SJSA1 (cell line): Measurements from ENCODE around the gene COL4A5. TPM values are rescaled to one million over a fixed set of nuclear protein-coding genes. Genes with fewer than 3 reads are reported as not detected.

ENCODE experiments used
- DNase-seq, 2 experiments: peaks; one replicate each; pipeline ENCODE4 v3.0.0-alpha.2; 2015 to 2020; ENCODE audit warnings: low spot score in 2 of 2, low read depth in 1 of 2
- H3K27ac ChIP-seq: fragments of 250-450 bp; sonication (Bioruptor Pico); 2 replicates; pipeline ENCODE4 v1.5.1; 2020; ENCODE audit warnings: mild to moderate bottlenecking, moderate library complexity
- H3K27me3 ChIP-seq: fragments of 250-450 bp; sonication (Bioruptor Pico); replicated peaks from 2 replicates; pipeline ENCODE4 v1.5.1; 2020; ENCODE audit warnings: mild to moderate bottlenecking, moderate library complexity
- H3K36me3 ChIP-seq: fragments of 250-450 bp; sonication (Bioruptor Pico); 2 replicates; pipeline ENCODE4 v1.5.1; 2020; ENCODE audit warnings: mild to moderate bottlenecking
- H3K4me1 ChIP-seq: fragments of 250-450 bp; sonication (Bioruptor Pico); replicated peaks from 2 replicates; pipeline ENCODE4 v1.6.1; 2021; ENCODE audit warnings: mild to moderate bottlenecking
- H3K4me3 ChIP-seq: fragments of 250-450 bp; sonication (Bioruptor Pico); 2 replicates; pipeline ENCODE4 v1.5.1; 2020; ENCODE audit warnings: mild to moderate bottlenecking
- H3K9me3 ChIP-seq: fragments of 250-450 bp; sonication (Bioruptor Pico); replicated peaks from 2 replicates; pipeline ENCODE4 v1.5.1; 2020; ENCODE audit warnings: mild to moderate bottlenecking
- total RNA-seq: library from RNA; depleted of rRNA; stranded (reverse); fragments of >200 nt; shearing (Covaris generic); gene quantifications from 2 replicates; pipeline ENCODE4 v1.2.3, GENCODE V29; 2014

The COL4A5 gene
- total RNA-seq, 1 experiment from 2014 or later = 30.5 TPM

DNA sequence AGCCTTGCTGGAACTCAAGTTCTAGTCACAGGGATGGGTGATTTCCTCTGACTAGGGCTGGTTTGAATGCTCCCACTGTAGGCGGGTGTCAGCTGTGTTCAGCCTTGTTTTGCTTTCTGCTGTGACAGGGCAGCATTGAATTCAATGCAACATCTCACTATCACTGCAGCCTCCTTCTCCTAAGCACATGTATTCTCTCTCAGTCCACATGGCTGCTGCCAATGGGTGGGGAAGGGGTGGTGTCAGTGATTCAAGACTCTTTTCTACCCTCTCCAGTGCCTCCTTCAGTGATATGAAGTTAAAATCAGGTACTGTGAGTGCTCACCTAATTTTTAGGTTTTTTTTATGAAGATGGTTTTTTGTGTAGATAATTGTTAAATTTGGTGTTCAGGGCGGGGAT is 46.3 kb downstream of the COL4A5 start:
- no peak overlapping the region for H3K27ac ChIP-seq
- no peaks in the 10 kb centered on the region for H3K27me3 ChIP-seq
- H3K4me3 ChIP-seq = no peak overlapping the region
- H3K9me3 ChIP-seq = no peaks in the 10 kb centered on the region
- no peaks in the 10 kb centered on the region for H3K4me1 ChIP-seq
- no peak for DNase-seq
- H3K36me3 ChIP-seq = no peaks in the 10 kb centered on the region

DNA sequence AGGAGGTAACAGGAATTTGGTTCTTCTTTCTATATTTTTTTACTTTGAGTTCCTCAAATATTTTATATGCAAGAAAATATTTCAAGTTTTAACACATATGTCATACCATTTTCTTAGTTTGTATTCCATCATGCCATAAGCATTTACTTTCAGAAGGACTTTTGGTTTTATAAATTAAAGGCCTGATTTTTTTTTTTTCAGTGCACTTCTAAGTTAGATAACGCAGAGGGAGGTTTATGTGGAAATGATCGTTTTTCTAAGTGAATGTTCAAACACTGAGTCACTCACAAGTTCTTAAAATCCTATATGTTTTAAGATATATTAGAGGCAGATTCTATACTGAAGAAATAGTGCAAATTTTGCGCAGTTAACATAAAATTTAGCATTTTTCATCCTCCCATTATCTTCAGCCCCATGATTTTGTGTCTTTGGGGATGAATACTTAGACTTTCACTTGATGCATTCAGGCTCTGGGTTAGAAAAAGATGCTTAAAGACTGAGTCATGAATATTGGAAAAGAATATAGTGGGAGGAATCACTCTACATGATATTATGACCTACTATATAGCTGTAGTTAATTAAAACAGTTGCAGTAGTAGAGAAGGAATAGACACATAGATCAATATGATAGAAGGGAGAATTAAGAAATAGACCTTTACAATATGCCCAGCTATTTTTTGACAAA is 54.9 kb downstream of the COL4A5 start:
- H3K27me3 ChIP-seq = no peaks in the 10 kb centered on the region
- H3K4me1 ChIP-seq = no peaks in the 10 kb centered on the region
- no peak overlapping the region for H3K27ac ChIP-seq
- H3K4me3 ChIP-seq = no peak overlapping the region
- no peak for DNase-seq
- no peaks in the 10 kb centered on the region for H3K9me3 ChIP-seq
- no peaks in the 10 kb centered on the region for H3K36me3 ChIP-seq

DNA sequence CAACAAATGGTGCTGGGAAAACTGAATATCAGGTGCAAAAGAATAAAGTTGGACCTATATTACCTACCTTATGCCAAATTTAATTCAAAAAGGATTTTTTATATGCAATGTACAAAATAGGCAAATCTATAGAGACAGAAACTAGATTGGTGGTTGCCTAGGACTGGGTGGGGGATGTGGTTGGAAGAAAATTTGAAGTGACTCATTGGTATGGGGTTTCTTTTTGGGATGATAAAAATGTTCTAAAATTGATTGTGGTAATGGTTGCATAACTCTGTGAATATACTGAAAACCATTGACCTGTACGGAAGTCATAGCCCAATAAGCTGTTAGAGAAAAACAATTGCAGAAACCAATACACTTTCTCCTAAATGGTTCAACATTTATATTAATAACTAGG is 72.1 kb downstream of the COL4A5 start:
- no peaks in the 10 kb centered on the region for H3K9me3 ChIP-seq
- no peak for DNase-seq
- H3K27me3 ChIP-seq = no peaks in the 10 kb centered on the region
- H3K36me3 ChIP-seq = no peaks in the 10 kb centered on the region
- H3K4me3 ChIP-seq = no peak overlapping the region
- H3K4me1 ChIP-seq = peaks cover 11% of the 10 kb centered on the region
- no peak overlapping the region for H3K27ac ChIP-seq

DNA sequence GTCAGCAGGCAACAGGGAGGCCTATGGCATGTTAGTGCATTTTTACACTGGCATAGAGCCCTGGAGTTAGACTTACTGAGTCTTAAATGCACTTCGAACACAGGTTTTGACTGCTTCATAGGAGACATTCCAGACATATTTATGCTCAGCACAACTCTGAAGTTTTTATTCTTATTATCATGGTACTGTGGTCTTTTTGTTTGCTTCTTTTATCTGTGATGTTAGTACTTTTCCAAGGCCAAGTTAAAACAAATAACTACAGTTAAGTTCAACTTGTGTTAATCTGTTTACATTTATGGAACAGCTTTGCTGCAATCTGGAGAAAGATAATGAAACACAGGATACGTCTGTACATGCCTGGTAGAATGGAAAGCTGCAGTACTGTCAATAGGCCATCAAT is 76.5 kb downstream of the COL4A5 start:
- no peaks in the 10 kb centered on the region for H3K27me3 ChIP-seq
- no peaks in the 10 kb centered on the region for H3K9me3 ChIP-seq
- H3K4me3 ChIP-seq = no peak overlapping the region
- H3K4me1 ChIP-seq = peaks cover 12% of the 10 kb centered on the region
- H3K27ac ChIP-seq = no peak overlapping the region; the same call in 1 of the 2 replicates
- DNase-seq = peak in 1 of 2 experiments; percentile 44
- H3K36me3 ChIP-seq = no peaks in the 10 kb centered on the region

DNA sequence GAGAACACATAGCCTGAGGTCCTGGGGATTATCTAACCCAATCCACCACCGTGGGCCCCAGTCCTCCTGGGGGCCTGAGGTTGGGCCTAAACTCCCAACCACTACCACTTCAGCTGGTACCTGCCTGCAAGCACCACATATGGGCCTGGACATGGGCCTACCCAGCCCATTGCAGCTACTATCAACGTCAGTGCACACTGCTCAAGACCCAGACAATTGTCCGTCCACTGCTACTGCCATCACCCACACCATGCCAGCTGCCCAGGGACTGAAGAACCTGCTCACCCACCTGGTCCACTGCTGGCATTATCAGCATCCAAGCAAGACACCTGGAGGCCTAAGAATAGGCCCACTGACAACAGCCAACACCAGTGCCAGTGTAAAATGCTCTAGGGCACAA is 88.1 kb downstream of the COL4A5 start:
- Histone ChIP-seq H3K36me3 (no peaks in the 10 kb centered on the region), H3K9me3 (no peaks in the 10 kb centered on the region), H3K4me3 (no peak overlapping the region), H3K27ac (no peak overlapping the region), H3K27me3 (no peaks in the 10 kb centered on the region), H3K4me1 (no peaks in the 10 kb centered on the region)
- DNase-seq = no peak

DNA sequence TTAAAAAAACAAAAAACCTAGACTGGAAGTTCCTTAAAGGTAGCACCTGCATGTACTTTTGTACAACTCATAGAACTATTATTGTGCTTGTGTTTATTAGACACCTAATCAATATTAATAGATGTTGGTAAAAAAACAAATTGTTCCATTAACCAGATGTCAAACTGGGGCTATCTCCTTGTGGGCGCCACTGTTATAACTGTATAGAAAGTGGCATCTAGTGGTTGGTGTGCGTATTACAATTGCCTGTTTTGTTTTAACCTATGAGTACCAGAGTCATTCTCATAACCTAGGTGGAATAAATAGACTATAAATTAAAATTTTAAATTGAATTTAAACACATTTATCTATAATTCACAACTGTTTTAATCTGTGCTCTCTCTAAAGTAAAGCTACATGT is 97.4 kb downstream of the COL4A5 start:
- peak in 1 of 2 experiments; percentile 21 for DNase-seq
- no peaks in the 10 kb centered on the region for H3K4me1 ChIP-seq
- no peak overlapping the region for H3K27ac ChIP-seq

DNA sequence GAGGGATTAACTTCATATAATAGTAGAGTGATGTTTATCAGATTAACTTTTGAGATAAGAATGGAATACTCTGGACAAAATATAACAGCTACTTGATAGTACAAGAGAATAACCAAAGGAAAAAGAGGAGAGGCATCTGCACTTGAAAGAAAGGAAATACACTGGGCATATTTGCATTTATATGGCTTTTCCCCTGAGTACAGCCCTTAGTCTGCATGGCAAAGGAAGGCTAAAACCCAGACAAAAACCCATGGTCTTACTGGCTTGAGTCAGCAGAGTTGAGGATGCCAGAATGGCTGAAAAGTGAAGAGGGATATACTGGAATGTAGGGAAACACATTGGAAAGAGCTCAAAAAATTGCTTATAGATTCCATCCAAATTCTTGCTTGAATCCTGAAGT is 101.6 kb downstream of the COL4A5 start:
- H3K27ac ChIP-seq = no peak overlapping the region
- no peaks in the 10 kb centered on the region for H3K4me1 ChIP-seq
- H3K36me3 ChIP-seq = no peaks in the 10 kb centered on the region
- no peak for DNase-seq
- no peak overlapping the region for H3K4me3 ChIP-seq
- H3K27me3 ChIP-seq = no peaks in the 10 kb centered on the region
- H3K9me3 ChIP-seq = no peaks in the 10 kb centered on the region

More for the DNA sequence above, 97.4 kb downstream of the COL4A5 start:
- H3K9me3 ChIP-seq = no peaks in the 10 kb centered on the region
- H3K4me3 ChIP-seq = no peak overlapping the region
- H3K27me3 ChIP-seq = no peaks in the 10 kb centered on the region
- H3K36me3 ChIP-seq = no peaks in the 10 kb centered on the region

DNA sequence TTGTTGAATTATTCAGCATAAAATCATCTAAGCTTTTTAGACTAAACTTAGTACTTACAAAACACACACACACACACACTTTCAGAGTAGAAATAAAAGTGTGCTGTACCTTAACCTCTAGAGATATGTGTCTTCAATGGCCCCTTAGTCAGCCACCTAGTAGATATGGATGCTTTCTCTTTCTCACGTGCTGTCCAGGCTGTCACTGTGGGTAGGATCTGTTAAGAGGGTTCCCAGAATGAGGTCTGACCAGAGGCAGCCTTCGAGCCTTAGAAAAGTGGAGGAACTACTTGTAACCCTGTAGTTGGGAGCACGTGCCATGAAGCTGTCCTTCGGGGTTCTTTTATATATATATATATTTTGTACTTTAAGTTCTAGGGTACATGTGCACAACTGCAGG is 117.9 kb downstream of the COL4A5 start:
- no peaks in the 10 kb centered on the region for H3K4me1 ChIP-seq
- no peaks in the 10 kb centered on the region for H3K9me3 ChIP-seq
- no peak overlapping the region for H3K4me3 ChIP-seq
- no peak overlapping the region for H3K27ac ChIP-seq
- no peaks in the 10 kb centered on the region for H3K27me3 ChIP-seq
- no peak for DNase-seq
- no peaks in the 10 kb centered on the region for H3K36me3 ChIP-seq

DNA sequence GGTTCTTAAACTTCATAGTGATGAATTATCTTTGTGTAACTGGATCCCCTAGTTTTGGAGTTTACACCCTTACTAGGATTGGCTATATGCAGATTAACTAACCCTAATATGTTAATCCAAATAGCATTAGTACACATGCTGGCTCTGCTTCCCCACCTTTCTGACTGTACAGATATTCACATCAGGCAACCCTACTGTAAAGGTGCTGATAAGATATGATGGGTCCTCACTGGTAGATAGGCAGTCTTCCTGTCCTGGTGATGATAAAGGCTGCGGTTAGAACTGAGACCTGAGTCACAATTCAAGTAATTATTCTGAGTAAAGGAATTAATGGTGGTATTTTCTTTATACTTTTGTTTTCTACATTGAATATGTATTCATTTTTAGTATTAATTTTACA is 118.6 kb downstream of the COL4A5 start:
- Histone ChIP-seq H3K9me3 (no peaks in the 10 kb centered on the region), H3K27me3 (no peaks in the 10 kb centered on the region), H3K36me3 (no peaks in the 10 kb centered on the region), H3K27ac (no peak overlapping the region), H3K4me3 (no peak overlapping the region), H3K4me1 (no peaks in the 10 kb centered on the region)
- DNase-seq = no peak

DNA sequence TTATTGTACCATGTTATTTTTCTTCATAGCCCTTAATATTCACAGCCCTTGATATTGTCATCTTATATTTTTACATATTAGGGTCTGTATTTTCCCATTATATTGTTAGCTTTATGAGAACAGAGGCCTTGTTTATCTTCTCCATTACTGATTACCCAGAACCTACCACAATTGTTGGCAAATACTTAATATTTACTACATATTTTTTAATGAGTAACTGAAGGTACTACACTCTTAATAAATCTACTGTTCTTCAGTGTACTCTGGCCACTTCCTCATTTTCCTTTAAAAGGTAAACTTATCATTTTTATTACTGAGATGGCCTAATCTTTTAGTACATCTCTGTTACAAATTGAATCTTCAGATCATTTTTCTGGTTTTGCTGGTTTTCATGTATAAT is 133.5 kb downstream of the COL4A5 start:
- DNase-seq = no peak
- Histone ChIP-seq H3K4me1 (no peaks in the 10 kb centered on the region), H3K27ac (no peak overlapping the region), H3K9me3 (no peaks in the 10 kb centered on the region), H3K4me3 (no peak overlapping the region), H3K36me3 (no peaks in the 10 kb centered on the region), H3K27me3 (no peaks in the 10 kb centered on the region)

DNA sequence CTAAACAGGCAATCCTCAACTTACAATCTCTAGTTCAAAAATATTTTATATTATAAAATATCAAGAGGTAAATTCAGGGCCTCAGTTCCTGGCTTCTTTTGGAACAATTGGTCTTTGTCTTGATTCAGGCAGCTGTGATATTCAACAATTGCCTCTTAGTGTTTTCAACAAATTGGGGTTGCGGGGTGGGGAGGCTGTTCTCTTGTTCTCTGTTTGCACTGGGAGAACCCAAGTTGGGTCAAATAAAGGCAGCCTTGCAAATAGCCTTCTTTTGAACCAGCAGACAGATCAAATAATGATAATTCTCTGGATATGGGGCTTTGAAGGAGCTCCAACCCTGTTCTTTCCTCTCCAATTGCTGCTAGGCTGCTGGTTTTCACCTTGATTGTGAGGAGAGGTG is 142.5 kb downstream of the COL4A5 start:
- Histone ChIP-seq H3K36me3 (no peaks in the 10 kb centered on the region), H3K9me3 (no peaks in the 10 kb centered on the region), H3K27ac (no peak overlapping the region), H3K27me3 (no peaks in the 10 kb centered on the region), H3K4me3 (no peak overlapping the region), H3K4me1 (no peaks in the 10 kb centered on the region)
- no peak for DNase-seq

DNA sequence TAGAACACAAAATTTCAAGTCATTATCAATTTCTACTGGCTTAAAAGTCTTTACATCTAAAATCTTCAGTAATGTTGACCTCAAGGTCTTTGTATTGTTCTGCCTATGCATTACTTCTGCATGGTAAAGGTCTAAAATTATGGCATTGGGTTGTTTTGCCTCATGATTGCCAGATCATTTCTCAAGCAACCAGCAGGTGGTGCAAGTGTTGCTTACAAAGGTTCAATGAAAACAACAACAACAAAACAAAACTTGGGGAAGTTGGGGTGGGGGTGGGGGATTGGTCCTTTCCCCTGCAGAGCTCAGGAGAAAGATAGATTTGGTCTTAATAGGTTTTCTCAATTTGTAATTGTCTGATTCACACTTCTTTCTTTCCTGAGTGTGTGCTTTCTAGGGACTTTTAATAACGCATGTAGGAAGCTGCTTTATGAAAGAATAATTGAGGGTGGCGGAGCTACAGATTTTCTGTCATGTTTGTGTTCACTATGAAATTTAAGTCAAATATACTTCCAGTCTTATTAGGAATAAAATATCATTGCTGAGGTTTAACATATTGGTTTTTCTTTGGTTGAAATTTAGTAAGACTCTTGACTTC is 145.1 kb downstream of the COL4A5 start:
- Histone ChIP-seq H3K4me1 (no peaks in the 10 kb centered on the region), H3K27ac (no peak overlapping the region), H3K36me3 (no peaks in the 10 kb centered on the region), H3K4me3 (no peak overlapping the region), H3K27me3 (no peaks in the 10 kb centered on the region), H3K9me3 (no peaks in the 10 kb centered on the region)
- no peak for DNase-seq

DNA sequence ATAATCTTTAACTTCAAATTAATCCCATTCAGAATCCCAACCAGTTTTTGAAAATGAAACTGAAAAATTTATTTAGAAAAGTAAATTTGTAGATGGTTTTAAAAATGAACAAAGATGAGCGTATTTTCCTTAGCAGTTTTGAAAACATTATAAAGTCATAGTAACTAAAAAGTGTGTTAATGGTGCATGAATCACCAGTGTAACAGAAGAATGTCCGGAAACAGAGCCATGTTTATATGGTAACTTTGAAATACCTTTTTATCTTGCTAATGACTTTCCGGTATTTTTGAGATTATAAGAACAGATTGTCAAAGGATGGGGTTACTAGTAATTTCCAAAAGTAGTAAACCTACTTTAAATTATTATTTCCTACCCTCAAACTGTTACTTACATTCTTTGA is 150.9 kb downstream of the COL4A5 start:
- no peaks in the 10 kb centered on the region for H3K4me1 ChIP-seq
- no peak overlapping the region for H3K4me3 ChIP-seq
- H3K27ac ChIP-seq = no peak overlapping the region; the same call in 1 of the 2 replicates
- H3K27me3 ChIP-seq = no peaks in the 10 kb centered on the region
- H3K36me3 ChIP-seq = no peaks in the 10 kb centered on the region
- no peak for DNase-seq
- H3K9me3 ChIP-seq = no peaks in the 10 kb centered on the region

DNA sequence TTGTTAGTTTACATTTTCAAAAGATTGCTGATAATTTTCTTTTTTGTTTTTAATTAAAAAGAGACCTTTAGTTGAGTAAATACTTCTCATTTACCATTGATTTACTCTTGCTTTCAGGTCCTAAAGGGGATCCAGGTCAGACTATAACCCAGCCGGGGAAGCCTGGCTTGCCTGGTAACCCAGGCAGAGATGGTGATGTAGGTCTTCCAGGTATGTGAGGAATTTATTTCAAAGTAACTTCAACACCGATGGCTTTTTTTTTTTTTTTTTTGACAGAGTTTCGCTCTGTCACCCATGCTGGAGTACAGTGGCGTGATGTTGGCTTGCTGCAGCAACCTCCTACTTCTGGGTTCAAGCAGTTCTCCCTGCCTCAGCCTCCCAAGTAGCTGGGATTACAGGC is 161.6 kb downstream of the COL4A5 start:
- Histone ChIP-seq H3K9me3 (no peaks in the 10 kb centered on the region), H3K27ac (no peak overlapping the region), H3K27me3 (no peaks in the 10 kb centered on the region), H3K36me3 (no peaks in the 10 kb centered on the region), H3K4me3 (no peak overlapping the region), H3K4me1 (no peaks in the 10 kb centered on the region)
- no peak for DNase-seq

DNA sequence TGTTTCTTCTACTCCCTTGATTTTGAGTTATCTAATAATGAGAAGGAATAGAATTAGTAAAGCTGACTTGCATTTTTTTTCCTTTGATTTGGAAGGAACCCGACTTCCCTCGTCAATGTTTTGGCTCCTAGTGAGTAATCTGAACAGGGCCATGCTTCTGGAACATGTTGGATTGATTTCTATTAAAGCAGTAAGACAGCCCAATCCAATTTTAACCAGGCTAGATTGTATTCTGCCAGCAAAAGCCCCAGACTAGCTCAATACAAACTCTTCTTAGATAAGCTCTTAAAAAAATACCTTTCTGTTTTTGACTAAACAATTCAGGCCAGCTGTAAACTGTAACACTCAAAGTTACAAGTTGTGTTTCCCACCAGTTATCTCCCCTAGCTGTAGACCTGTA is 170.5 kb downstream of the COL4A5 start:
- Histone ChIP-seq H3K36me3 (no peaks in the 10 kb centered on the region), H3K27ac (no peak overlapping the region), H3K27me3 (no peaks in the 10 kb centered on the region), H3K4me1 (no peaks in the 10 kb centered on the region), H3K9me3 (no peaks in the 10 kb centered on the region), H3K4me3 (no peak overlapping the region)
- no peak for DNase-seq
